ENCODE results near the gene MICB. TPM values are rescaled to one million over a fixed set of nuclear protein-coding genes. Genes with fewer than 3 reads are reported as not detected.
A peak's percentile ranks its signal among the peaks of the same experiment; 100 is the strongest.

The MICB gene
- total and polyA plus RNA-seq, 9 of the 15 experiments (the other 6 are each of a cell fraction or from before 2014, with no cell fraction given): 13.3 to 34.5 (median 19.8) TPM

- TF ChIP-seq ARID4B (CRISPR knock-in tag; IDR thresholded peaks at IDR 0.05) (peak; percentile 63; the same call in 1 of the 2 replicates), REST (IDR thresholded peaks at IDR 0.05; ENCODE audit: borderline replicate concordance) (peak; percentile 40; the same call in 1 of the 2 replicates), REST (CRISPR knock-in tag; IDR thresholded peaks at IDR 0.05; ENCODE audit: low read depth) (peak; percentile 31; the same call in 1 of the 2 replicates), SOX6 (IDR thresholded peaks at IDR 0.05) (peak; percentile 38; the same call in 1 of the 2 replicates), TOE1 (IDR thresholded peaks at IDR 0.05; ENCODE audit: borderline replicate concordance) (no peak), TOE1 (CRISPR knock-in tag; IDR thresholded peaks at IDR 0.05; ENCODE audit: borderline replicate concordance, low read depth) (0 out of 2 replicates have a peak, but pooled peaks have one; percentile 44)
Measured at GRCh38 chr6:31525932-31526591, 28.1 kb downstream of the MICB start (continued).

All from K562 (cell line).